Measurements from ENCODE around the gene VPS11.

GRCh38 chr11:119089319-119089718, 21.7 kb downstream of the VPS11 start:
- TF ChIP-seq POLR2A (IDR thresholded peaks at IDR 0.05) = no peak
- TF ChIP-seq CTCF (IDR thresholded peaks at IDR 0.05) = no peak
